Upper lobe of right lung (tissue), 1 donor: ENCODE measurements around the gene RBL2. TPM values are rescaled to one million over a fixed set of nuclear protein-coding genes. Genes with fewer than 3 reads are reported as not detected.
"Not testable (repeated sequence)": the region's sequence is repeated elsewhere in the genome, so short reads cannot be mapped to it uniquely, and the experiment has no call there.

ENCODE experiments used
- ATAC-seq: fragments of 200-7000 bp; cut with Tn5 transposase; one replicate; pipeline ENCODE4 v1.9.1; 2020; ENCODE audit warnings: mild to moderate bottlenecking, moderate library complexity
- DNase-seq: peaks from one replicate; pipeline ENCODE4 v3.0.0-alpha.2; 2020
- H3K27ac ChIP-seq: fragments of 200-600 bp; one replicate; pipeline ENCODE4 v1.8.0; 2022
- H3K27me3 ChIP-seq: fragments of 200-600 bp; one replicate; pipeline ENCODE4 v1.8.0; 2022; ENCODE audit warnings: mild to moderate bottlenecking
- H3K36me3 ChIP-seq: fragments of 200-600 bp; one replicate; pipeline ENCODE4 v1.8.0; 2022
- H3K4me1 ChIP-seq: fragments of 200-600 bp; one replicate; pipeline ENCODE4 v1.8.0; 2022
- H3K4me3 ChIP-seq: fragments of 200-600 bp; one replicate; pipeline ENCODE4 v1.8.0; 2022; ENCODE audit warnings: mild to moderate bottlenecking
- H3K9me3 ChIP-seq: fragments of 200-600 bp; one replicate; pipeline ENCODE4 v1.8.0; 2022
- intact Hi-C: fragments of 100-400 bp; cut with DNase I; formaldehyde crosslinking; loops from one replicate; pipeline ENCODE4 v1.11.0; 2022
- total RNA-seq: library from RNA; stranded (reverse); fragmentation: NEBNext Ultra II Directional; extraction: Animal tissue kit (Norgen Biotek cat#: 25700); gene quantifications from one replicate; pipeline ENCODE4 v1.2.1, GENCODE V29; 2021
- TF ChIP-seq, protein P1 (sequence below): fragments of 200-600 bp; IDR thresholded peaks from one replicate; pipeline ENCODE4 v1.8.0; 2022; ENCODE audit warnings: antibody characterized with exemption
- donor health status: DM: no; HTN: yes; CAD: no; lungs with severe emphysema.

The RBL2 gene
- total RNA-seq, 1 donor from 2014 or later, result 97.9 TPM

DNA sequence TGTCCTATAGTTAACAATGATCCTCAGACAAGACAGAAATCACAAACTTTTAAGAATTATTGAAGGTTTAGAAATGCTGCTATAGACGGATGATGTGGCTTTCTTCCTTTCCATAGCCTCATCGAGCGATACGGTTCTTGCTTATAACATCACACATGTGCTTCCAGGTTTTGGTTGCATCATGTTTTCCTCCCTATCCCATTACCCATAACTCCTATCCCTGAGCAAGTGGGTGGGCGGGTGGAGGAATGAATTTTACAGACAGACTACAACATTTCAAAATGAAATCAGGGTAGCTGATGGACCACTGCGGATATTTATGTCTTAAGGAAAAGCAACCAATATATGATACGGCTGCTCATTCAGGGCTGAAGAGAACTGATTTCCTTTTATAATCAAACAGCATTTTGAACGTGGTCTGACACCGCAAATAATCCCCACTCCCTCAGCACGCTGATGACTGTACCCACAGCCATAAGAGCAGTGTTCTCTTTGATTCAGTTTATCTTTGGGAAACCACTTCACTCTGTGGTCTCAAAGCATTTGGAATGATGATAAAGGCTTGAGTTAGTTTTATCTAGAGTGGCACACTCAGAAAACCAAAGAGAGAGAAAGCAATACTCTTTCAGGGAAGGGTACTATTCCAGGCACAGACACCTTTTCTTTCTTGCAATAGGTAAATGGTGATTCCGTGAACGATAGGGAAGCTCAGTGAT is 73.4 kb downstream of the RBL2 start:
- H3K9me3 ChIP-seq, result no peaks in the 10 kb centered on the region
- no peaks in the 10 kb centered on the region for H3K27me3 ChIP-seq
- no peak overlapping the region for H3K27ac ChIP-seq
- H3K4me1 ChIP-seq, result peaks cover 21% of the 10 kb centered on the region
- H3K36me3 ChIP-seq, result no peaks in the 10 kb centered on the region
- no peak for ATAC-seq
- DNase-seq, result no peak
- H3K4me3 ChIP-seq, result no peak overlapping the region
- intact Hi-C loops, result no loop called here
- TF ChIP-seq, protein P1, sequence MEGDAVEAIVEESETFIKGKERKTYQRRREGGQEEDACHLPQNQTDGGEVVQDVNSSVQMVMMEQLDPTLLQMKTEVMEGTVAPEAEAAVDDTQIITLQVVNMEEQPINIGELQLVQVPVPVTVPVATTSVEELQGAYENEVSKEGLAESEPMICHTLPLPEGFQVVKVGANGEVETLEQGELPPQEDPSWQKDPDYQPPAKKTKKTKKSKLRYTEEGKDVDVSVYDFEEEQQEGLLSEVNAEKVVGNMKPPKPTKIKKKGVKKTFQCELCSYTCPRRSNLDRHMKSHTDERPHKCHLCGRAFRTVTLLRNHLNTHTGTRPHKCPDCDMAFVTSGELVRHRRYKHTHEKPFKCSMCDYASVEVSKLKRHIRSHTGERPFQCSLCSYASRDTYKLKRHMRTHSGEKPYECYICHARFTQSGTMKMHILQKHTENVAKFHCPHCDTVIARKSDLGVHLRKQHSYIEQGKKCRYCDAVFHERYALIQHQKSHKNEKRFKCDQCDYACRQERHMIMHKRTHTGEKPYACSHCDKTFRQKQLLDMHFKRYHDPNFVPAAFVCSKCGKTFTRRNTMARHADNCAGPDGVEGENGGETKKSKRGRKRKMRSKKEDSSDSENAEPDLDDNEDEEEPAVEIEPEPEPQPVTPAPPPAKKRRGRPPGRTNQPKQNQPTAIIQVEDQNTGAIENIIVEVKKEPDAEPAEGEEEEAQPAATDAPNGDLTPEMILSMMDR, result no peak

- H3K9me3 ChIP-seq, result no peaks in the 10 kb centered on the region
- DNase-seq (peak; percentile 78), ATAC-seq (peak; percentile 86)
- peak overlapping the region; percentile 69 for H3K27ac ChIP-seq
- TF ChIP-seq, protein P1, result peak; percentile 99
- no peaks in the 10 kb centered on the region for H3K27me3 ChIP-seq
- H3K4me1 ChIP-seq, result peaks cover 12% of the 10 kb centered on the region
- peak overlapping the region; percentile 14 for H3K4me3 ChIP-seq
- H3K36me3 ChIP-seq, result no peaks in the 10 kb centered on the region
- intact Hi-C loops, result no loop called here
Observed at GRCh38 chr16:53509906-53510703, 75.8 kb downstream of the RBL2 start.

DNA sequence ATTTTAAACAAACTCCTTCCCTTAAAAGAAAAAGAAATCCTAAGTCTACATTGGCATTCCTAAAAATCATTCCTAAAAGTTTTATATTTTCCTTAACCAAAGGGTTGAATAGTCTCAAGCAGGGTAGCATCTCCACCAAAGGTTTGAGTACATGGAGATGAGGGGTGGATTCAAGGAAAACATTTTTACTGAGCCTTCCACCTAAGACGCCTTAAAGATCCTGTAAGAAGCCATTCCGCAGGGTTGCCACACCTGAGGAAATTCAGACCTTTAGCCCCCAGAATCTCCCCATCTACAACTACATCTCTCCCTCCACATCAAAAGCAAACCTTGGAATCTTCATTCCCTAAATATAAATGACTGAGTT is 76.4 kb downstream of the RBL2 start:
- Histone ChIP-seq H3K36me3 (no peaks in the 10 kb centered on the region), H3K4me3 (no peak overlapping the region), H3K27me3 (no peaks in the 10 kb centered on the region), H3K27ac (peak overlapping the region; percentile 51), H3K9me3 (no peaks in the 10 kb centered on the region), H3K4me1 (peaks cover 12% of the 10 kb centered on the region)
- TF ChIP-seq, protein P1, result no peak
- ATAC-seq (no peak), DNase-seq (no peak)
- intact Hi-C loops, result no loop called here

GRCh38 chr16:53511084-53511402 is 76.8 kb downstream of the RBL2 start:
- TF ChIP-seq, protein P1, result no peak
- Histone ChIP-seq H3K9me3 (no peaks in the 10 kb centered on the region), H3K27ac (peak overlapping the region; percentile 51), H3K36me3 (no peaks in the 10 kb centered on the region), H3K4me3 (no peak overlapping the region), H3K4me1 (peaks cover 12% of the 10 kb centered on the region), H3K27me3 (no peaks in the 10 kb centered on the region)
- DNase-seq (no peak), ATAC-seq (no peak)
- intact Hi-C loops, result no loop called here

- Histone ChIP-seq H3K27ac (peak overlapping the region; percentile 55), H3K4me1 (peaks cover 12% of the 10 kb centered on the region), H3K4me3 (no peak overlapping the region), H3K9me3 (no peaks in the 10 kb centered on the region), H3K36me3 (no peaks in the 10 kb centered on the region), H3K27me3 (no peaks in the 10 kb centered on the region)
- peak; percentile 81 for ATAC-seq
- intact Hi-C loops, result no loop called here
- TF ChIP-seq, protein P1, result no peak
- no peak for DNase-seq
Observed at GRCh38 chr16:53511403-53512280, 77.4 kb downstream of the RBL2 start.

- H3K4me3 ChIP-seq, H3K36me3 ChIP-seq, H3K27me3 ChIP-seq, H3K9me3 ChIP-seq, H3K27ac ChIP-seq, intact Hi-C loops, ATAC-seq, DNase-seq: not testable (repeated sequence)
- peaks cover 12% of the 10 kb centered on the region for H3K4me1 ChIP-seq
Observed at GRCh38 chr16:53512795-53513194, 78.5 kb downstream of the RBL2 start.
